Activated naive CD8-positive, alpha-beta T cell (primary cell): ENCODE measurements around the gene S100A12.
"Not testable (repeated sequence)": the region's sequence is repeated elsewhere in the genome, so short reads cannot be mapped to it uniquely, and the experiment has no call there.

ENCODE experiments used
- H3K27ac Mint-ChIP-seq: one replicate; pipeline ENCODE4 v1.8.0; 2021; ENCODE audit warnings: mixed read lengths
- H3K27me3 Mint-ChIP-seq: one replicate; pipeline ENCODE4 v1.8.0; 2021; ENCODE audit warnings: mixed read lengths
- H3K36me3 Mint-ChIP-seq: one replicate; pipeline ENCODE4 v1.8.0; 2021; ENCODE audit warnings: mixed read lengths
- H3K4me1 Mint-ChIP-seq: one replicate; pipeline ENCODE4 v1.8.0; 2021; ENCODE audit warnings: low read depth, mixed read lengths
- H3K4me3 Mint-ChIP-seq: one replicate; pipeline ENCODE4 v1.8.0; 2021; ENCODE audit warnings: mild to moderate bottlenecking, mixed read lengths
- H3K9me3 Mint-ChIP-seq: one replicate; pipeline ENCODE4 v1.8.0; 2021; ENCODE audit warnings: low read depth, mixed read lengths

The S100A12 gene

DNA sequence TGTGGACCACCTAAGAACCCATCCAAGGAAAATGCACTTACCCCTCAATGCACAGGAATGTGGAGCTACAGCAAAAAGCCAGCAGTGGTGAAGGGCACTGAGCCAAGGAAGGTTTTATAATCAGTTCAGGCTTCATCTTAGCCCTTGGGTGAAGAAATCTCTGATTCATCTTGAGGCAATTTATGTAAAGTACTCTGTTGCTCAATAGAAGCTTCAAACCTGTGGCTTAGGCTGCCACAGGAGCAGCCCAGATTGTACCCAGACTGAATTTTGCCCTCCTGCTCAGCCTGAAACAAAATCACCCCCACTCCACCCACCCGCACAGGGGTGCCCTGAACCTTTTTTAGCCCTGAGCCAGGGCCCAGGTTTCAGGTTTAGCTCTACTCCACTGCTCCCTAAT, at the start of gene S100A12:
Gene S100A12, minus strand, starts transcription at position 111 of the 400 bp plus-strand sequence. CDS start 1,029 bp downstream, outside the sequence.
- Mint-ChIP-seq H3K27ac (no peak within 1 kb of the TSS), H3K9me3 (no peaks in the 10 kb centered on the region), H3K27me3 (peaks cover 25% of the 10 kb centered on the region), H3K4me3 (no peak within 1 kb of the TSS), H3K4me1 (no peaks in the 10 kb centered on the region), H3K36me3 (peaks cover 3% of the 10 kb centered on the region)

DNA sequence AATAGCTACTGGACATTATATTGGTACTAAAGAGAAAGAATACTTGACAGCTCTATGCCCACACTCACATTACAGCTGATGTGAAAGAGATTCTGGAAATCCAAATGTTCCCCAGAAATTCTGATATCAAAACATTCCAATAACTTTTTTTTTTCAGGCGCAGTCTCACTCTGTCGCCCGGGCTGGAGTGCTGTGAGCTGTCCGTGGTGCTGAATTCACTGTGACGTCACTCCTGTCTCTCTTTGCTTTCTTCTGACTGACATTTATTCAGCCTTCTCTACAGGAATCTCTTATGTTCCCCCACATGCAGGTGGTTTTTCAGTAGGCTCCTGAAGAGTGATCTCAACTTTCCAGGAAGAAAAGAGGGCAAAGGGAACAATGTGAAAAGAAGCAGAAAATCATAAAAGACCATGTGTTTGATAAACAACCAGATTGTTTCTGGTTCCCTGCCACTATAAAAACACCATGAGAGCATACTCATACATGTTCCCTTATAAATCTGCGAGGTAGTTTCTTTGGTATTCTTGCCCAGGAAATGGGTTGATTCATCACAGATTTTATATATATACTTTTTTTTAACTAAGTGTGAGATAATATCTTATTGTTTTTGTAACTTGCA, 47.1 kb upstream of the S100A12 start:
- H3K36me3 Mint-ChIP-seq: no peaks in the 10 kb centered on the region
- H3K4me3 Mint-ChIP-seq: no peak overlapping the region
- no peak overlapping the region for H3K27ac Mint-ChIP-seq
- no peaks in the 10 kb centered on the region for H3K9me3 Mint-ChIP-seq
- peaks cover 39% of the 10 kb centered on the region for H3K27me3 Mint-ChIP-seq
- no peaks in the 10 kb centered on the region for H3K4me1 Mint-ChIP-seq

DNA sequence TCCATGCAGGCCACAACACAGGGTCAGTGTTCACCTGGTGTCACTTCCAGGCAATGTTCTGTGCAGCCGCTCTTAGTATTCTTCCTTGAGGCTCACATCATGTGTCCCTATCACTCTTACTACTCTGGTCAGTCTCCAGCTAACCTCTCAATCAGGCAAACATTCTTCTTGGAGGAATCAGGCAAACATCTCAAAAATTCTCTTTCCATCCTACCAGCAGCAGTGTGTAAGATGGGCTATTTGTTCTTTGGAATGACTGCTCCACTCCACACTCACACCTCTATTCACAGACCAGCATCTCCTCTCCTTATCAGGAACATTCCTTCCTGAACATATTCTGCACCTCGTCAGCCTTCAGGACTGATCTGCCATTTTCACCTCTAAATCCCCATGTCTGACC, 44.9 kb upstream of the S100A12 start:
- Mint-ChIP-seq H3K9me3 (no peaks in the 10 kb centered on the region), H3K27me3 (peaks cover 37% of the 10 kb centered on the region), H3K4me3 (no peak overlapping the region), H3K4me1 (no peaks in the 10 kb centered on the region), H3K27ac (no peak overlapping the region), H3K36me3 (no peaks in the 10 kb centered on the region)

DNA sequence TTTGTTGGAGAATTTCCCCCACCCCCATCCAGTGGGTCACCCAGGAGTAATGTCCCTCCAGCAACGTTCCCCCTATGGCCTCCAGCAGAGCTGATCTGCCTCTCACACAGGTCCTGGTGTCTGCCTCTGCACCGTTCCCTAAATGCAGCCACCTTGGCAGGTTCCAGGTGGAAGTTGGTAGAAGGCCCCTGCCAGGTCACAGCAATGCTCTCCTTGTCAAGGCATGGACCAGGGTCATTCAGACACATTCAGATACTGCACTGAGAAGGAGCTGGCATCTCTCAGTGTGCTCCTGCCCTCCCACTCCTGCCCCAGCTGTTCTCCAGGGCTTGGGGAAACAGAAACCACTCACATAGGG, 44.0 kb upstream of the S100A12 start:
- H3K27ac Mint-ChIP-seq, H3K36me3 Mint-ChIP-seq, H3K4me1 Mint-ChIP-seq, H3K9me3 Mint-ChIP-seq, H3K4me3 Mint-ChIP-seq: not testable (repeated sequence)
- peaks cover 29% of the 10 kb centered on the region for H3K27me3 Mint-ChIP-seq

DNA sequence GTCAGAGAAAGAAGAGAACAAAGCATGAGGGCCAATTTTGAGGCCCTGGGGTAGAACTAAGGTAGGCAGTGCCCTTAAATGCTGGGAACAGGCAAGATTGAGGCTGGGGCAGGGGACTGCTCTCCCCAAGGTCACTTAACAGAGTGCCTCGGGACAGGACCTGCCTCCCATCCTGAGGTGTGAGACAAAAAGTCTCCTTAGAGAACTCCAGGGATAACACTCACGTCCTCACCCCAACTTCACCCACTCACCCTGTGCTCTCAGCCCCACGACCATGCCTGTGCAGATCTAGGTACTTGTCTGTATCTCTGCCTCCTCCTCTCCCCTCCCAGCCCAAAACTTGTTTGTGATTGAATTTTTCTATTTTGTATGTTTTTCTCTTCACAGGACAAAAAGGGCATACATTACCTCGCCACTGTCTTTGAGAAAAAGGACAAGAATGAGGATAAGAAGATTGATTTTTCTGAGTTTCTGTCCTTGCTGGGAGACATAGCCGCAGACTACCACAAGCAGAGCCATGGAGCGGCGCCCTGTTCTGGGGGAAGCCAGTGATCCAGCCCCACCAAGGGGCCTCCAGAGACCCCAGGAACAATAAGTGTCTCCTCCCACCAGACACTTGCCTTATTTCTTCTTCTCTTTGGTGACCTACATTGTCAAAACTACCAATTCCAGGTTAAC, 43.5 kb upstream of the S100A12 start:
- not testable (repeated sequence) for H3K4me1 Mint-ChIP-seq, H3K27ac Mint-ChIP-seq, H3K36me3 Mint-ChIP-seq, H3K9me3 Mint-ChIP-seq, H3K4me3 Mint-ChIP-seq
- H3K27me3 Mint-ChIP-seq: peaks cover 27% of the 10 kb centered on the region

DNA sequence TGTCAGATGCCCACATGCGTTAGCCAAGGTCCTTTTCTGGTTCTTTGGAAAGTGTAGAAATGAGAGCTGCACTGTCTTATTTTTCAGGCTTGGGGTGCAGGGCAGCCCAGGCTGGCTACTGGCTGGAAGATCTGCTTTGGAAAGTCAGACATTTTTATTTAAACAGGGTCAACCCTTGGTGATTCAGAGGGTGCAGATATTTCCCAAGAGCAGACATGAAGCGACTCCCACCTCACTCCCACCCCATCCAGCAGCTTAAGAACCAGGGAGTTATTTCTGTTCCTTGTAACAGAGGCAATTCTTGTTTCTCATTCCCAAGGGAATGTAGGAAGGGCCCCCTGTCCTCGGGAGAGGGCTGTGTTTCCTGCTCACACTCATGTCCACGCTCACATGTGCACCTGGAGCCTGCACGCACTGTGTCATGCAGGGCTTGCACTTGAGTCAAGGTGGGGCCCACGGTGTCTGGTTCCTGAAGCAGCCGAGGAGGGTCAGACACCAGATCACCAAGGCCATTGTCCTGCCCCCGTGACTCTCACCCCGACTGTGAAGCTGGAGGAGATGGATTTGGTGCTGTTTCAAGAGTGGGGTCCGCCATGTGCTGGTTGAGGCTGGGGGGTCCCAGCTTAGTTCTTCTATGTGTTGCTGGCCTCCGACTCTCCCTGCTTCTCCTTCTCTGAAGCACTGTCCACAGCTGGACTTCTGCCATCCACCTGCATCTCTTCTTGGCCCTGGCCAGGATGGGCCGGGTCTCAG, 41.9 kb upstream of the S100A12 start:
- Mint-ChIP-seq H3K27ac (no peak overlapping the region), H3K27me3 (peaks cover 23% of the 10 kb centered on the region), H3K4me1 (no peaks in the 10 kb centered on the region), H3K4me3 (no peak overlapping the region), H3K36me3 (no peaks in the 10 kb centered on the region), H3K9me3 (peaks cover 3% of the 10 kb centered on the region)

DNA sequence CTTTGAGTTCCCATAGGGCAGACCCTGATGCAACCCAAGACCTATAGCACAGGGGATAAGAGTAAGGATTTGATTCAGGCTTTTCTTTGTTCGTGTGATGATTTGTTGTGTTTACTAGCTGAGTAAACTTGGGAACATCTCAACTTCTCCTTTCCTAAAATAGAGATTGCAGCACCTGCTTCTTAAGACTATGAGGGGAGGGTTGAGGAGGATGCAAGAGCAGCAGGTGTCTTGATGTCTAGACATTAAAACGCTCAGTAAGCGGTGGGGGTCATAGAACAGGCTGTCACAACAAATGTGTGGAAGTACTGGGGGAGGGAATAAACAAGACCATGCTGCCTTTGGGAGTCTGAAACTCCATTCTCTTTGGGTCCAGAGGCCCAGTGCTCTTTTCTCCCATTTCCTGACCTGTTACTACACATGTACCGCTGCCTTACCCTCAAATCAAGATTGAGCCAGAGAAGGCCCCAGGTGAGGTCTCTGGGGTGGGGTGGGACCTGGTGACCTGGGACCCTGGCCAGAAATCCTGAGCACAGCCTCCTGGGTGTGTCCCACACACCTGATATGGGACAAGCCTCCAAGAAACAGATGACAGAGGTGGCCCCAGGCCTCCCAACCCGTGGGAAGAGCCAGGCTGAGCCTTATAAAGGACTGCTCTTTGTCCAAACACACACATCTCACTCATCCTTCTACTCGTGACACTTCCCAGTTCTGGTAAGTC, 40.6 kb upstream of the S100A12 start, which contains the start of gene S100A7A:
Gene S100A7A, plus strand, starts transcription at position 671 of the 721 bp plus-strand sequence. CDS start 1,563 bp downstream, outside the sequence.
- Mint-ChIP-seq H3K9me3 (peaks cover 3% of the 10 kb centered on the region), H3K27ac (no peak within 1 kb of the TSS), H3K4me1 (no peaks in the 10 kb centered on the region), H3K36me3 (no peaks in the 10 kb centered on the region), H3K27me3 (peaks cover 20% of the 10 kb centered on the region), H3K4me3 (no peak within 1 kb of the TSS)

DNA sequence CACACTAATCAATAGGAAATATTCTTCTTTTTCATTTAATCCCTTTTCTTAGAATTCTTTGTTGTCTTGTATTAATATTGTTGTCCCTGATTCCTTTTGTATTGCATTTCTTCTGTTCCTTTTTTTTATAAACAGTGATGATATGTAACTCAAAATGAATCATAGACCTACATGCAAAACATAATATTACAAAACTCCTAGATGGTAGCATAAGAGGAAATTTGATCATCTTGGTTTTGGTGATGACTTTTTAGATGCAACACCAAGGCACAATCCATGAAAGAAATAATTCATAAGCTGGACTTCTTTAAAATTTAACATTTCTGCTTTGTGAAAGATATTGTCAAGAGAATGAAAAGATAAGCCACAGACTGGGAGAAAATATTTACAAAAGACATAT, 38.5 kb upstream of the S100A12 start:
- not testable (repeated sequence) for H3K27ac Mint-ChIP-seq, H3K36me3 Mint-ChIP-seq
- H3K27me3 Mint-ChIP-seq: peaks cover 12% of the 10 kb centered on the region

DNA sequence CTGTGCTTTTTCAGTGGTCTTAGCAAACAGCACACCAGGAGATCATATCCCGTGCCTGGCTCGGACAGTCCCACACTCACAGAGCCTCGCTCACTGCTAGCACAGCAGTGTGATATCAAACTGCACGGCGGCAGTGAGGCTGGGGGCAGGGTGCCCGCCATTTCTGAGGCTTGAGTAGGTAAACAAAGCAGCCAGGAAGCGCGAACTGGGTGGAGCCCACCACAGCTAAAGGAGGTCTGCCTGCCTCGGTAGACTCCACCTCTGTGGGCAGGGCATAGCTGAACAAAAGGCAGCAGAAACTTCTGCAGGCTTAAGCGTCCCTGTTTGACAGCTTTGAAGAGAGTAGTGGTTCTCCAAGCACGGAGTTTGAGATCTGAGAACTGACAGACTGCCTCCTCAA, 31.9 kb upstream of the S100A12 start:
- H3K4me3 Mint-ChIP-seq, H3K36me3 Mint-ChIP-seq, H3K9me3 Mint-ChIP-seq, H3K27ac Mint-ChIP-seq: not testable (repeated sequence)
- Mint-ChIP-seq H3K27me3 (peaks cover 10% of the 10 kb centered on the region), H3K4me1 (peaks cover 23% of the 10 kb centered on the region)

More for the DNA sequence above, 38.5 kb upstream of the S100A12 start:
- not testable (repeated sequence) for H3K9me3 Mint-ChIP-seq, H3K4me1 Mint-ChIP-seq, H3K4me3 Mint-ChIP-seq

DNA sequence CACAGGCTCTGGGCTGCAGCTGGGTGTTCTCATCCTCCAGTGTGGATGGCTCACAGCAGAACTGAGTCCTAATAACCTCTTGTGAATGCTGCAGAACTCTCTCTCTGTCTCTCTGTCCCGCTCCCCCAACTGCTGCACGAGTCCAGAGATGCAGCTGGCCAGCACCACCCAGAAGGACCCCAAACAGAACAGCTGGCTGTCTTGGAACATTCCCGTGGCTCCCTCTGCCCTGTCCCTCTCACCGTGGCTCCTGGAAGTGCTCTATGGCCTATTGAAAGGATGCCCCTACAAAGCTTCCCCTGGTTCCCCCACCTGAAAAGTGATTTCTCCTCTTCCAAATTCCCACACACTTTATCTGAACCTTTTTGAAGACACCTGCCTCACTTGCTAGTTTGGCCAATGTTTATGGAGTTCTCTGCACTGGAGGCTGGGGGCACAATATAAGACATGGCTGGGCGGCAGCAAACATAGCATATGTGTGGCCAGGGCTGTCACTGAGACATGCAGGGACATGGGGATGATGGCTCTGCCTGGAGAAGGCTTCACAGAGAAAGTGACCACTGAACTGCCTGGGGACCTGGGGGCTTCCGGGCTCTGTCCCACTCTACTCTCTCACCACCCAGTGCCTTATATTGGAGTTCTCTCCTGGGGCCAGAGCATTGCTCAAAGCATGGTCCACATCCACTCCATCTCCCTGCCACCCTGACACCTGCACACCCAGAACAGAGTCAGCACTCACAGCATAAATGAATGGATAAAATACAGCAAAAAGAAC, 30.6 kb upstream of the S100A12 start:
- Mint-ChIP-seq H3K27me3 (peaks cover 10% of the 10 kb centered on the region), H3K4me1 (peaks cover 23% of the 10 kb centered on the region)
- not testable (repeated sequence) for H3K4me3 Mint-ChIP-seq, H3K9me3 Mint-ChIP-seq, H3K36me3 Mint-ChIP-seq, H3K27ac Mint-ChIP-seq

DNA sequence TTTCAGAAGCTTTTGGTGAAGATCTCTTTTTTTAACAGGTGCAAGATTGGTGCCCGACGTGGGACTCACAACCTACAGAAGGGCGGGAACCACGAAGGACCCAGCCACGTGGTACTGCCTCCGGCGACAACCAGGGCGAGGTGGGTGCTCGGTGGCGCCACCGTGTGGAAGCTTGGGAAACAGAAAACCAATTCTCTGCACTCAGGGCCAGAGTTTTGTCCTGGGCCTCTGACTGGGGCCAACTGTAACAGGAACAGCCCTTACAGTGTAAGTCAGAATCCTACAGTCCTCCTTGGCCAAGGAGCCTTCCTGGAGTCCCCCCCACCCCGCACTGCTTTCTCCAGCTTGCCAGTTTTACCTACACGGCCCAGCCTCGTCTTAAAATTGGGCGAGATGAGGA, 29.3 kb upstream of the S100A12 start:
- H3K9me3 Mint-ChIP-seq: peaks cover 3% of the 10 kb centered on the region
- H3K36me3 Mint-ChIP-seq: peaks cover 6% of the 10 kb centered on the region
- H3K27ac Mint-ChIP-seq: no peak overlapping the region
- no peak overlapping the region for H3K4me3 Mint-ChIP-seq
- peaks cover 10% of the 10 kb centered on the region for H3K27me3 Mint-ChIP-seq
- peaks cover 23% of the 10 kb centered on the region for H3K4me1 Mint-ChIP-seq

DNA sequence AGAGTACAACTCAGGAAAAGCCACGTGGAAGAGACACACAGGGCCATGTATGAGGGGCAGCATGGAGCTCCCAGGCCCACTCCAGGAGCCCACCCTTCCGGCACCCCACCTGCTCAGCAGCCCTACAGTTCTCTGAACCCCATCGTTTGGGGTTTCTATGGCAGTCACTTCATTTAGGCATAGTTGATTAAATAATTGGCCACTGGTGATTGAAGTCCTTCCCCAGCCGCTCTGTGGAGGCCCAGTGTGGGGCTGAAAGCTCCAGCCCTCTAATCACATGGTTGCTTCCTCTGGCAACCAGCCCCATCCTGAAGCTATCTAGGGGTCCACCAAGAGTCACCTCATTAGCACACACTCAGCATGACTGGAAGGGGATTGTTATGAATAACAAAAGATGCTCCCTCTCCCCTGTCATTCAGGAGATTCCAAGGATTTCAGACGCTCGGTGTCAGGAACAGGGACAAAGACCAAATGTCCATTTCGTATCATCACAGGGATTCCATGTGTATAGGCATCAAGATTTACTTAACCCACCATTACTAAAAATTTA, 28.7 kb upstream of the S100A12 start:
- H3K27ac Mint-ChIP-seq: no peak overlapping the region
- no peak overlapping the region for H3K4me3 Mint-ChIP-seq

DNA sequence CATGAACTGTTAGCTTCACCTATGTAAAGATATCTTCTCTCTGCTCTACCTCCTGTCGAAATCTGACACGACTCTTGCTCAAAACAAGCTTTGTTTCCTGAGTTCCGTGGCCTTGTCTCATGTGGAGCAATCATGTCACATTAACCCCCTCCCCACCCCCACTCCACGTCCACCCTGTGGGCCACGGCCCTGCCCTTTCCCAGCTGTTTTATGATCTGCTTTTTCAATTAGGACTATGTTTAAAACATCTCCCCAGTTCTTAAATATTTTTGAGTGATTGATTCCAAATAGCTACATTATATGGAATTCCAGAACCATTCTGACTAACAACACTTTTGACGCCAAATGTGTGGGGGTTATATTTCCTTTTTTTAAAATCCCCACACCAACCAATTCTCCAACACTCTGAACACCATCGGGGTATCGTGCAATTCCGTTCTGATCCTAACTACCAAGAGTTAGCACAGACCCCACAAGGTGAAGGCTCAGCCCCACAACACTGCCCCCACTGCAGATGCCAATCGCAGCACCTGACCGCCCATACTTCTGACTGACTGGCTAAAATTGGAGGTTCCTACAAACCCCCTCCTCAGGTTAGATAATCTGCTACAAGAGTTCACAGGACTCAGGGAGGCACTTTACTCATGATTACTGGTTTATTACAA, 28.1 kb upstream of the S100A12 start:
- Mint-ChIP-seq H3K4me3 (no peak overlapping the region), H3K27ac (no peak overlapping the region), H3K27me3 (peaks cover 8% of the 10 kb centered on the region), H3K36me3 (peaks cover 5% of the 10 kb centered on the region), H3K9me3 (peaks cover 3% of the 10 kb centered on the region), H3K4me1 (peaks cover 22% of the 10 kb centered on the region)

More for the DNA sequence above, 28.7 kb upstream of the S100A12 start:
- H3K4me1 Mint-ChIP-seq: peaks cover 23% of the 10 kb centered on the region
- H3K27me3 Mint-ChIP-seq: peaks cover 9% of the 10 kb centered on the region
- peaks cover 3% of the 10 kb centered on the region for H3K9me3 Mint-ChIP-seq
- peaks cover 5% of the 10 kb centered on the region for H3K36me3 Mint-ChIP-seq

DNA sequence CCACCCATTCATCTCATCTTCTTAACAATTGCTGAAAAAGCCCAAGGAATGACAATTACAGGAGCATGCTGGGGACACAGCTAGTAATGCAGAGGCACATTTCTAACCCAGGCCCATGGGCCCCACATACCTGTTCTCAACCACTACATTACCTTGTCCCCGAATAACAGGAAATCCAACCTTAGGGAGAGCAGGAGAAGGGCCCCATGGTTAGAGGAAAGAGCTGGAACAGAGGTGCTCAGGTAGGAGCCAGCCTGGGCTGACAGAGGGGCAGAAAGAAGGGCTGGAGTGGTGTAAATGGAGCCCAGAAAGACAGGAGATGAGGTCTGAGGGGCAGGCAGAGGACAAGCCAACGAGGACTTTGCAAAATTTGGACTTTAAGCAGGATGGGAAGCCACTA, 26.8 kb upstream of the S100A12 start:
- H3K36me3 Mint-ChIP-seq: no peaks in the 10 kb centered on the region
- H3K4me1 Mint-ChIP-seq: peaks cover 11% of the 10 kb centered on the region
- no peak overlapping the region for H3K4me3 Mint-ChIP-seq
- H3K9me3 Mint-ChIP-seq: peaks cover 3% of the 10 kb centered on the region
- H3K27me3 Mint-ChIP-seq: peaks cover 3% of the 10 kb centered on the region
- H3K27ac Mint-ChIP-seq: no peak overlapping the region
